ENCODE measurements around the gene PRICKLE4.

PRICKLE4 gene

DNA sequence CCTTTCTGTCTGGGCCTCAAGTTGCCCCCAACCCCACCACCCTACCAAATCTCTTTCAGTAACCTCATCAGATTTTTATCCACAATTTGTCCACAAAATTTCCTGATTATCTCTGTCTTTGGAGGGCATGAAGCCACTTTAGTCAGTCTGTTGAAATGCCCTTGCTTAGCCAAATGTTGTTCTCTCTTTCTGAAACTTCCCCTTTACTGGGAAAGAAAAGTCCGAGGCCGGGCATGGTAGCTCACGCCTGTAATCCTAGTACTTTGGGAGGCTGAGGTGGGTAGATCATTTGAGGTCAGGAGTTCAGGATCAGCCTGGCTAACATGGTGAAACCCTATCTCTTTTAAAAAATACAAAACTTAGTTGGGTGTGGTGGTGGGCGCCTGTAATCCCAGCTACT, 40.7 kb downstream of the PRICKLE4 start:
- DNase-seq (ENCODE audit: low read depth), result no peak
- TF ChIP-seq POLR2A (IDR thresholded peaks at IDR 0.05; ENCODE audit: extremely low read depth, insufficient read length) (no peak), MYC (IDR thresholded peaks at IDR 0.05; ENCODE audit: low read depth, low read length) (no peak)
- TF ChIP-seq, protein P1, sequence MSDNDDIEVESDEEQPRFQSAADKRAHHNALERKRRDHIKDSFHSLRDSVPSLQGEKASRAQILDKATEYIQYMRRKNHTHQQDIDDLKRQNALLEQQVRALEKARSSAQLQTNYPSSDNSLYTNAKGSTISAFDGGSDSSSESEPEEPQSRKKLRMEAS (IDR thresholded peaks at IDR 0.05; ENCODE audit: low read depth, low read length), result no peak
- TF ChIP-seq, protein P2, sequence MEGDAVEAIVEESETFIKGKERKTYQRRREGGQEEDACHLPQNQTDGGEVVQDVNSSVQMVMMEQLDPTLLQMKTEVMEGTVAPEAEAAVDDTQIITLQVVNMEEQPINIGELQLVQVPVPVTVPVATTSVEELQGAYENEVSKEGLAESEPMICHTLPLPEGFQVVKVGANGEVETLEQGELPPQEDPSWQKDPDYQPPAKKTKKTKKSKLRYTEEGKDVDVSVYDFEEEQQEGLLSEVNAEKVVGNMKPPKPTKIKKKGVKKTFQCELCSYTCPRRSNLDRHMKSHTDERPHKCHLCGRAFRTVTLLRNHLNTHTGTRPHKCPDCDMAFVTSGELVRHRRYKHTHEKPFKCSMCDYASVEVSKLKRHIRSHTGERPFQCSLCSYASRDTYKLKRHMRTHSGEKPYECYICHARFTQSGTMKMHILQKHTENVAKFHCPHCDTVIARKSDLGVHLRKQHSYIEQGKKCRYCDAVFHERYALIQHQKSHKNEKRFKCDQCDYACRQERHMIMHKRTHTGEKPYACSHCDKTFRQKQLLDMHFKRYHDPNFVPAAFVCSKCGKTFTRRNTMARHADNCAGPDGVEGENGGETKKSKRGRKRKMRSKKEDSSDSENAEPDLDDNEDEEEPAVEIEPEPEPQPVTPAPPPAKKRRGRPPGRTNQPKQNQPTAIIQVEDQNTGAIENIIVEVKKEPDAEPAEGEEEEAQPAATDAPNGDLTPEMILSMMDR (IDR thresholded peaks at IDR 0.05; ENCODE audit: low read depth, low read length), result no peak
- no peak overlapping the region for H3K4me3 ChIP-seq (ENCODE audit: low read depth, low read length)

DNA sequence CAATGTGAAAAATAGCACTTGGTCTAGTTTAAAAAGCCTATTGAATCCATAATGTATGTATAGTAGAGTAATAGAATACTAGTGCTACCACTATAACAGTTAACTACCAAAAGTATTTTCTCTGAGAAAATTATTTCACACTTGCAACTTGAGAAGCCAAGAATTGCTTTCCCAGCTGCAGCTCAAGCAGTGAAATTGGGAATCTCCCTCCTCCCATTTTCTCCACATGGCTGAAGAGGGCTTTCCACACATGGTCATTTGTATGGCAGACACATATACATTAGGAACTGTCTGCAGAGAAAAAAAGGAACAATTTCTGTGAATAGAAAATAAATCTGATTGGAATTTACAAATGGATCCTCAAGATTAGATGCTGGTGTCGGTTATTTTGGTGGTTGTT, 41.4 kb downstream of the PRICKLE4 start:
- DNase-seq (ENCODE audit: low read depth), result no peak

DNA sequence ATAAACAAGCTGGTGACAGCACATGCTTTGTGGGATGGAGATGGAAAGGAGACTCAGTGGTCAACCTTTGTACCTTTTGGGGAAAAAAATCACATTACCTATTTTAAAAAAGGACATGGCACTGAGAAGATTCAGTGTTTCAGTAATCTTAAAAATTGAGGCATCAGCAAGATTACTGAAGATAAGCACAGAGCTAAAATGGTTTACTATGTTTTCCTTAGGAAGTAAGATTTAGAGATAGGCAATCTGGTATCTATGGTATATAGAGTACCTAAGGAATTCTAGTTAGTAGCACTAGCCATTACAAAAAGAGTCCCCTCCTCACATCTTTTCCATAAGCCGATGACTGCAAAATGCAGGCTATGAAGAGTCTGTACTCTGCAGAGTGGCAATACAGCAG, 42.6 kb downstream of the PRICKLE4 start:
- no peak overlapping the region for H3K4me3 ChIP-seq (ENCODE audit: low read depth, low read length)
- no peak for DNase-seq (ENCODE audit: low read depth)
- TF ChIP-seq, protein P2 (IDR thresholded peaks at IDR 0.05; ENCODE audit: low read depth, low read length), result no peak
- TF ChIP-seq, protein P1 (IDR thresholded peaks at IDR 0.05; ENCODE audit: low read depth, low read length), result no peak
- no peak for TF ChIP-seq MYC (IDR thresholded peaks at IDR 0.05; ENCODE audit: low read depth, low read length)
- TF ChIP-seq POLR2A (IDR thresholded peaks at IDR 0.05; ENCODE audit: extremely low read depth, insufficient read length), result no peak

More for the DNA sequence above, 41.4 kb downstream of the PRICKLE4 start:
- no peak overlapping the region for H3K4me3 ChIP-seq (ENCODE audit: low read depth, low read length)
- TF ChIP-seq, protein P1 (IDR thresholded peaks at IDR 0.05; ENCODE audit: low read depth, low read length), result no peak
- no peak for TF ChIP-seq MYC (IDR thresholded peaks at IDR 0.05; ENCODE audit: low read depth, low read length)
- TF ChIP-seq POLR2A (IDR thresholded peaks at IDR 0.05; ENCODE audit: extremely low read depth, insufficient read length), result no peak
- TF ChIP-seq, protein P2 (IDR thresholded peaks at IDR 0.05; ENCODE audit: low read depth, low read length), result no peak

DNA sequence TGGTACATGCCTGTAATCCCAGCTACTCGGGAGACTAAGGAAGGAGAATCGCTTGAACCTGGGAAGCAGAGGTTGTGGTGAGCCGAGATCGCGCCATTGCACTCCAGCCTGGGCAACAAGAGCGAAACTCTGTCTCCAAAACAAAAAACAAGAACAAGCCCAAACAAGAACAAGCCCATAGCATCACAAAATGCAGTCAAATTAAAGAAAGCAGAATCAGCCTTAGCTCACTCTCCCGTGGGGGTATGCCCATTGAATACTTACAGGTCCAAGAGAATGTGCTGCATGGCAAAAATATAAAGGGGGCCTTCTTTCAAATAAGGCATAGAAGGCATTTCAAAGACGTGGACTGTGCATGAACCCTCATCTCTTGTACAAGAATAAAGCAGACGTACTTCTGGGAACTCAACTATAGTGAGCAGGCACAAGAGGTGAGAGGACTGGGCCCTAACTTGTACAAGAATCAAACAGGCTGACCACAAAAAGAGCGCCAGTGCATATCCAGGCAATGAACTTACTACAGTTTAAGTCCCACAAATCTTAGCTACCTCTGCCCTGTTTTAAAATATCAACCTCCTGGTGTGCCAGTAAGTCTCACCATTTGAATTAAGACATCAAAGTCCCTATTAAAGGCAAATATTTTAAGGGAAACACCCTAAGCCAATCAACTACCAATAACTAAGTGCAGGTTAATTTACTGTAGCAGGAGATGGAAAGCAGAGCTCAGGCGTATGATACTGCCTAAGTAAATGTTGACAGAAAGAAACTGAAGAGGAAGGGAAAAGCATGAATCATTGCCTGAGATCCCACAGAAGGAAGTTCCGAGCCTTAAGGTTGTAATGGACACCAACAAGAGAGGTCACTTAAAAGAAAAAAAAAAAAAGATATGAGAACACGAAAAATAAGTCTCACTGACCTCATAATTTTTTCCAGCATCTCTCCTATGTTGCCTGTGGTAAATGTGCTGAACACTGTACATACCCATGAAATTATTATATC, 44.3 kb downstream of the PRICKLE4 start:
- no peak overlapping the region for H3K4me3 ChIP-seq (ENCODE audit: low read depth, low read length)
- TF ChIP-seq, protein P2 (IDR thresholded peaks at IDR 0.05; ENCODE audit: low read depth, low read length), result no peak
- TF ChIP-seq, protein P1 (IDR thresholded peaks at IDR 0.05; ENCODE audit: low read depth, low read length), result no peak
- TF ChIP-seq POLR2A (IDR thresholded peaks at IDR 0.05; ENCODE audit: extremely low read depth, insufficient read length) (no peak), MYC (IDR thresholded peaks at IDR 0.05; ENCODE audit: low read depth, low read length) (no peak)
- no peak for DNase-seq (ENCODE audit: low read depth)

DNA sequence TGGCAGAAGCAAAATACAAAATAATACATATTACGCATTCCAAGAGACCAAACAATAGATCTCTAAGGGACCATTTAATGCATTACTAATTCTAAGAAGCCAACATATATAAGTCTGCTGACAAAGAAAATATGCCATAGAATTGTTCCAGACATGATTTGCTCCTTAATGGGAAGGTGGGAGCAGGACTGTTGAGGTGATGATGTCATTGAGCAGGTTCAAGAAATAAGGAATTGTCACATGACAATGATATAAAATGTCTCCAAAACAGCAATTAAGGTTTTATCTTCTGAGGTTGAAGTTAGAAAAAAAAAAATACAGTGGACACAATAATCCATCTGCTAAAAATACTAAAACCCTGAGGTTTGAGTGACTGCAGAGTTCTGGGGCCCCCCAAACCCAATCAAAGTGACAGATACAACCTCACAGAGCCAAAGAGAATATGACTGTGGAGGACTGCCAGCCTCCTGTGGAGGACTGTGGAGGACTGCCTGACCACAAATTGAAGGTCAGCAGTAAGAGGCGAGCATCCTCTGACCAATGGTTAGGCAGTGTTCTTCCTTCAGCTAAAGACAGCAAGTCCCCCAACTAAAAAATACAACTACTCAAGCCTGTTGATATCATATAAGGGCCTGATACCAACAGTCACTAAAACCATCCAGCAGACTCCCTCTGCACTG, 45.9 kb downstream of the PRICKLE4 start:
- DNase-seq (ENCODE audit: low read depth), result no peak
- no peak overlapping the region for H3K4me3 ChIP-seq (ENCODE audit: low read depth, low read length)
- TF ChIP-seq MYC (IDR thresholded peaks at IDR 0.05; ENCODE audit: low read depth, low read length), result no peak
- TF ChIP-seq POLR2A (IDR thresholded peaks at IDR 0.05; ENCODE audit: extremely low read depth, insufficient read length), result no peak
- TF ChIP-seq, protein P1 (IDR thresholded peaks at IDR 0.05; ENCODE audit: low read depth, low read length), result no peak
- TF ChIP-seq, protein P2 (IDR thresholded peaks at IDR 0.05; ENCODE audit: low read depth, low read length), result no peak

Measured in NB4 (cell line).